GM12878 (cell line): ENCODE data around the gene NMT1. TPM values are rescaled to one million over a fixed set of nuclear protein-coding genes. Genes with fewer than 3 reads are reported as not detected.
A peak's percentile ranks its signal among the peaks of the same experiment; 100 is the strongest.

Experiments used
- CHD4 ChIP-seq: fragments of 200-600 bp; sonication (generic); IDR thresholded peaks from 2 replicates; pipeline ENCODE4 v1.6.1; 2016; ENCODE audit warnings: mild to moderate bottlenecking
- IKZF2 ChIP-seq, 2 experiments: fragments of 450-650 bp; IDR thresholded peaks; 2 replicates each; pipeline ENCODE4 v1.6.1; 2017; ENCODE audit warnings: mild to moderate bottlenecking in 2 of 2, moderate library complexity in 2 of 2
- KDM1A ChIP-seq: fragments of 200-600 bp; sonication (generic); IDR thresholded peaks from 2 replicates; pipeline ENCODE4 v1.6.1; 2016; ENCODE audit warnings: borderline replicate concordance
- LARP7 ChIP-seq: fragments of 450-650 bp; IDR thresholded peaks from 2 replicates; pipeline ENCODE4 v1.6.1; 2017; ENCODE audit warnings: mild to moderate bottlenecking
- MEF2A ChIP-seq: IDR thresholded peaks from 2 replicates; pipeline ENCODE4 v1.6.1; 2011; ENCODE audit warnings: low read depth, mild to moderate bottlenecking, low read length, moderate library complexity; ENCODE audit not compliant: insufficient read depth
- MYC ChIP-seq: IDR thresholded peaks from 2 replicates; pipeline ENCODE4 v1.6.1; 2011; ENCODE audit warnings: mild to moderate bottlenecking, low read length, moderate library complexity, inconsistent platforms; ENCODE audit not compliant: insufficient read depth, insufficient replicate concordance, insufficient read length, severe bottlenecking
- NR2C1 ChIP-seq: fragments of 450-650 bp; IDR thresholded peaks from 2 replicates; pipeline ENCODE4 v1.6.1; 2017; ENCODE audit warnings: antibody characterized with exemption, mild to moderate bottlenecking, moderate library complexity
- RFX5 ChIP-seq: IDR thresholded peaks from 2 replicates; pipeline ENCODE4 v1.6.1; 2011; ENCODE audit warnings: low read depth, low read length, improper control_type of control experiment
- SIX5 ChIP-seq: IDR thresholded peaks from 2 replicates; pipeline ENCODE4 v1.6.1; 2011; ENCODE audit warnings: mild to moderate bottlenecking, low read depth, low read length, moderate library complexity; ENCODE audit not compliant: severe bottlenecking
- TARDBP ChIP-seq: IDR thresholded peaks from 2 replicates; pipeline ENCODE4 v1.6.1; 2016; ENCODE audit warnings: borderline replicate concordance
- ZNF384 ChIP-seq: IDR thresholded peaks from 2 replicates; pipeline ENCODE4 v1.6.1; 2012; ENCODE audit warnings: low read depth, mild to moderate bottlenecking, low read length, improper control_type of control experiment, borderline replicate concordance
- polyA plus RNA-seq, 11 experiments: library from polyadenylated mRNA; depleted of rRNA in 4 of 11; unstranded in 6 of 11; stranded (reverse) in 5 of 11; fragments of >200 nt; fragmentation: Nextera tagmentation in 4 of 11; fragmentation: Illumina TruSeq in 1 of 11; extraction: Ambion mirVana in 4 of 11; extraction: Trizol in 1 of 11; gene quantifications; 1 replicate in 1 of 11; 2 replicates in 10 of 11; pipeline versions ENCODE4 v1.2.1 to v1.2.3, GENCODE V29; 2011 to 2016; ENCODE audit warnings: inconsistent platforms in 2 of 11, missing spikeins in 2 of 11, low read depth in 1 of 11
- total RNA-seq, 4 experiments: library from RNA; depleted of rRNA in 3 of 4; stranded (reverse); fragments of >200 nt in 3 of 4; fragmentation: Illumina TruSeq in 1 of 4; extraction: Trizol in 1 of 4; gene quantifications; 2 replicates each; pipeline versions ENCODE4 v1.2.1 to v1.2.3, GENCODE V29; 2013 to 2021
- TF ChIP-seq, protein P1 (sequence below): IDR thresholded peaks from 2 replicates; pipeline ENCODE4 v1.6.1; 2012; ENCODE audit warnings: low read length, inconsistent platforms
- TF ChIP-seq, protein P2 (sequence below): IDR thresholded peaks from 2 replicates; pipeline ENCODE4 v1.6.1; 2012; ENCODE audit warnings: low read depth, low read length, improper control_type of control experiment
- TF ChIP-seq, protein P3 (sequence below), 3 experiments: IDR thresholded peaks in 2 of 3; conservative IDR thresholded peaks in 1 of 3; 2 replicates each; pipeline ENCODE4 v1.5.1; 2011; ENCODE audit warnings: low read depth in 3 of 3, low read length in 3 of 3, mild to moderate bottlenecking in 3 of 3, control low read depth in 2 of 3, moderate library complexity in 2 of 3, inconsistent platforms in 1 of 3, mixed read lengths in 1 of 3; ENCODE audit not compliant: control insufficient read depth in 2 of 3, insufficient read depth in 1 of 3; ENCODE audit errors: extremely low read depth in 1 of 3
- TF ChIP-seq, protein P4 (sequence below): fragments of 450-650 bp; formaldehyde crosslinking; IDR thresholded peaks from 2 replicates; pipeline ENCODE4 v1.5.0; 2022; ENCODE audit warnings: mild to moderate bottlenecking, missing genetic modification characterization
- TF ChIP-seq, protein P5 (sequence below): IDR thresholded peaks from 2 replicates; pipeline ENCODE4 v1.6.1; 2012; ENCODE audit warnings: improper control_type of control experiment, low read depth, low read length; ENCODE audit not compliant: insufficient replicate concordance

The NMT1 gene
- total and polyA plus RNA-seq, 10 of the 15 experiments (the other 5 are each of a cell fraction or from before 2014, with no cell fraction given): 96.7 to 395 (median 222) TPM

DNA sequence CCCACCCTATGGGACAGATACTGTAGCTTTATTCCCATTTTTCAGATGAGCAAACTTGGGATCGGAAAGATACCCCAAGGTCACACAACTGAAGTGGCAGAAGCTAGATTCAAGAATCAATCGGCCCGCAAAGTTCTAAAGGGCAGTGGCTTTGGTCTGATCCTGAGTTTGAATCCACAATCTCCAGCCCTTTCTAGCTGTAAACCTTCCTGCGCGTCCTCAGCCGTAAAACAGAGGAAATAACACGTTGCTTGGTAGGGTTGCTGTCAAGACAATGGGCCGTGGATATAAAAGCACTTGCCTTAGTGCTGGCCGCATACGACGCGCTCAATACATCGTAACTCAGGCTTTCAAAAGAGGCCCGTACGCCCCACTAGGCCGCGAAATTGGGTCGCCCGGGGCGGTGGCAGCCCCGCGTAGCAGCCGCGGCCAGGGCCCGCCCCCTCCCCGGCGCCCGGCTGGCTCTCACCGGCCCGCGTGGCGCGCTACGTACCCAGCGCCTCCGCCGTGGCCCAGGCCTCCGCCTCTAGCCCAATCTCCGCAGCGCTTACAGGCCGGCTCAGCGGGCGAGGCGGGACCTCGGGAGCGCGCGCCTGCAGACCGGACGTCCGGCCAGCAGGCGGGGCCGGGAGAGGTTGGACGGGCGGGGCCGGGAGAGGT lies 9.9 kb upstream of the NMT1 start, which contains the start of gene DCAKD (continued):
- TF ChIP-seq, protein P1, sequence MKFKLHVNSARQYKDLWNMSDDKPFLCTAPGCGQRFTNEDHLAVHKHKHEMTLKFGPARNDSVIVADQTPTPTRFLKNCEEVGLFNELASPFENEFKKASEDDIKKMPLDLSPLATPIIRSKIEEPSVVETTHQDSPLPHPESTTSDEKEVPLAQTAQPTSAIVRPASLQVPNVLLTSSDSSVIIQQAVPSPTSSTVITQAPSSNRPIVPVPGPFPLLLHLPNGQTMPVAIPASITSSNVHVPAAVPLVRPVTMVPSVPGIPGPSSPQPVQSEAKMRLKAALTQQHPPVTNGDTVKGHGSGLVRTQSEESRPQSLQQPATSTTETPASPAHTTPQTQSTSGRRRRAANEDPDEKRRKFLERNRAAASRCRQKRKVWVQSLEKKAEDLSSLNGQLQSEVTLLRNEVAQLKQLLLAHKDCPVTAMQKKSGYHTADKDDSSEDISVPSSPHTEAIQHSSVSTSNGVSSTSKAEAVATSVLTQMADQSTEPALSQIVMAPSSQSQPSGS: 0 out of 2 replicates have a peak, but pooled peaks have one; percentile 6
- TF ChIP-seq MYC: no peak
- peak; percentile 36; the same call in 1 of the 2 replicates for TF ChIP-seq NR2C1
- TF ChIP-seq ZNF384: no peak
- TF ChIP-seq CHD4: no peak
- peak; percentile 90 for TF ChIP-seq LARP7
- TF ChIP-seq, protein P2, sequence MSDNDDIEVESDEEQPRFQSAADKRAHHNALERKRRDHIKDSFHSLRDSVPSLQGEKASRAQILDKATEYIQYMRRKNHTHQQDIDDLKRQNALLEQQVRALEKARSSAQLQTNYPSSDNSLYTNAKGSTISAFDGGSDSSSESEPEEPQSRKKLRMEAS: peak; percentile 49; the same call in 1 of the 2 replicates
- TF ChIP-seq IKZF2 (IDR thresholded peaks at IDR 0.05): 0 out of 4 replicates have a peak, but pooled peaks of 1 of the 2 experiments have one; percentile 15
- TF ChIP-seq SIX5: no peak
- TF ChIP-seq TARDBP: no peak
- TF ChIP-seq, protein P3, sequence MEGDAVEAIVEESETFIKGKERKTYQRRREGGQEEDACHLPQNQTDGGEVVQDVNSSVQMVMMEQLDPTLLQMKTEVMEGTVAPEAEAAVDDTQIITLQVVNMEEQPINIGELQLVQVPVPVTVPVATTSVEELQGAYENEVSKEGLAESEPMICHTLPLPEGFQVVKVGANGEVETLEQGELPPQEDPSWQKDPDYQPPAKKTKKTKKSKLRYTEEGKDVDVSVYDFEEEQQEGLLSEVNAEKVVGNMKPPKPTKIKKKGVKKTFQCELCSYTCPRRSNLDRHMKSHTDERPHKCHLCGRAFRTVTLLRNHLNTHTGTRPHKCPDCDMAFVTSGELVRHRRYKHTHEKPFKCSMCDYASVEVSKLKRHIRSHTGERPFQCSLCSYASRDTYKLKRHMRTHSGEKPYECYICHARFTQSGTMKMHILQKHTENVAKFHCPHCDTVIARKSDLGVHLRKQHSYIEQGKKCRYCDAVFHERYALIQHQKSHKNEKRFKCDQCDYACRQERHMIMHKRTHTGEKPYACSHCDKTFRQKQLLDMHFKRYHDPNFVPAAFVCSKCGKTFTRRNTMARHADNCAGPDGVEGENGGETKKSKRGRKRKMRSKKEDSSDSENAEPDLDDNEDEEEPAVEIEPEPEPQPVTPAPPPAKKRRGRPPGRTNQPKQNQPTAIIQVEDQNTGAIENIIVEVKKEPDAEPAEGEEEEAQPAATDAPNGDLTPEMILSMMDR (IDR thresholded peaks at IDR 0.05 in 2 of 3, conservative IDR thresholded peaks at IDR 0.05 in 1 of 3; ENCODE audit: control insufficient read depth in 2 of 3, extremely low read depth in 1 of 3, insufficient read depth in 1 of 3, low read depth in 3 of 3, low read length in 3 of 3): no peak
- no peak for TF ChIP-seq RFX5
- TF ChIP-seq MEF2A: no peak
- TF ChIP-seq, protein P4, sequence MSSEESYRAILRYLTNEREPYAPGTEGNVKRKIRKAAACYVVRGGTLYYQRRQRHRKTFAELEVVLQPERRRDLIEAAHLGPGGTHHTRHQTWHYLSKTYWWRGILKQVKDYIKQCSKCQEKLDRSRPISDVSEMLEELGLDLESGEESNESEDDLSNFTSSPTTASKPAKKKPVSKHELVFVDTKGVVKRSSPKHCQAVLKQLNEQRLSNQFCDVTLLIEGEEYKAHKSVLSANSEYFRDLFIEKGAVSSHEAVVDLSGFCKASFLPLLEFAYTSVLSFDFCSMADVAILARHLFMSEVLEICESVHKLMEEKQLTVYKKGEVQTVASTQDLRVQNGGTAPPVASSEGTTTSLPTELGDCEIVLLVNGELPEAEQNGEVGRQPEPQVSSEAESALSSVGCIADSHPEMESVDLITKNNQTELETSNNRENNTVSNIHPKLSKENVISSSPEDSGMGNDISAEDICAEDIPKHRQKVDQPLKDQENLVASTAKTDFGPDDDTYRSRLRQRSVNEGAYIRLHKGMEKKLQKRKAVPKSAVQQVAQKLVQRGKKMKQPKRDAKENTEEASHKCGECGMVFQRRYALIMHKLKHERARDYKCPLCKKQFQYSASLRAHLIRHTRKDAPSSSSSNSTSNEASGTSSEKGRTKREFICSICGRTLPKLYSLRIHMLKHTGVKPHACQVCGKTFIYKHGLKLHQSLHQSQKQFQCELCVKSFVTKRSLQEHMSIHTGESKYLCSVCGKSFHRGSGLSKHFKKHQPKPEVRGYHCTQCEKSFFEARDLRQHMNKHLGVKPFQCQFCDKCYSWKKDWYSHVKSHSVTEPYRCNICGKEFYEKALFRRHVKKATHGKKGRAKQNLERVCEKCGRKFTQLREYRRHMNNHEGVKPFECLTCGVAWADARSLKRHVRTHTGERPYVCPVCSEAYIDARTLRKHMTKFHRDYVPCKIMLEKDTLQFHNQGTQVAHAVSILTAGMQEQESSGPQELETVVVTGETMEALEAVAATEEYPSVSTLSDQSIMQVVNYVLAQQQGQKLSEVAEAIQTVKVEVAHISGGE (CRISPR knock-in tag): no peak
- TF ChIP-seq, protein P5, sequence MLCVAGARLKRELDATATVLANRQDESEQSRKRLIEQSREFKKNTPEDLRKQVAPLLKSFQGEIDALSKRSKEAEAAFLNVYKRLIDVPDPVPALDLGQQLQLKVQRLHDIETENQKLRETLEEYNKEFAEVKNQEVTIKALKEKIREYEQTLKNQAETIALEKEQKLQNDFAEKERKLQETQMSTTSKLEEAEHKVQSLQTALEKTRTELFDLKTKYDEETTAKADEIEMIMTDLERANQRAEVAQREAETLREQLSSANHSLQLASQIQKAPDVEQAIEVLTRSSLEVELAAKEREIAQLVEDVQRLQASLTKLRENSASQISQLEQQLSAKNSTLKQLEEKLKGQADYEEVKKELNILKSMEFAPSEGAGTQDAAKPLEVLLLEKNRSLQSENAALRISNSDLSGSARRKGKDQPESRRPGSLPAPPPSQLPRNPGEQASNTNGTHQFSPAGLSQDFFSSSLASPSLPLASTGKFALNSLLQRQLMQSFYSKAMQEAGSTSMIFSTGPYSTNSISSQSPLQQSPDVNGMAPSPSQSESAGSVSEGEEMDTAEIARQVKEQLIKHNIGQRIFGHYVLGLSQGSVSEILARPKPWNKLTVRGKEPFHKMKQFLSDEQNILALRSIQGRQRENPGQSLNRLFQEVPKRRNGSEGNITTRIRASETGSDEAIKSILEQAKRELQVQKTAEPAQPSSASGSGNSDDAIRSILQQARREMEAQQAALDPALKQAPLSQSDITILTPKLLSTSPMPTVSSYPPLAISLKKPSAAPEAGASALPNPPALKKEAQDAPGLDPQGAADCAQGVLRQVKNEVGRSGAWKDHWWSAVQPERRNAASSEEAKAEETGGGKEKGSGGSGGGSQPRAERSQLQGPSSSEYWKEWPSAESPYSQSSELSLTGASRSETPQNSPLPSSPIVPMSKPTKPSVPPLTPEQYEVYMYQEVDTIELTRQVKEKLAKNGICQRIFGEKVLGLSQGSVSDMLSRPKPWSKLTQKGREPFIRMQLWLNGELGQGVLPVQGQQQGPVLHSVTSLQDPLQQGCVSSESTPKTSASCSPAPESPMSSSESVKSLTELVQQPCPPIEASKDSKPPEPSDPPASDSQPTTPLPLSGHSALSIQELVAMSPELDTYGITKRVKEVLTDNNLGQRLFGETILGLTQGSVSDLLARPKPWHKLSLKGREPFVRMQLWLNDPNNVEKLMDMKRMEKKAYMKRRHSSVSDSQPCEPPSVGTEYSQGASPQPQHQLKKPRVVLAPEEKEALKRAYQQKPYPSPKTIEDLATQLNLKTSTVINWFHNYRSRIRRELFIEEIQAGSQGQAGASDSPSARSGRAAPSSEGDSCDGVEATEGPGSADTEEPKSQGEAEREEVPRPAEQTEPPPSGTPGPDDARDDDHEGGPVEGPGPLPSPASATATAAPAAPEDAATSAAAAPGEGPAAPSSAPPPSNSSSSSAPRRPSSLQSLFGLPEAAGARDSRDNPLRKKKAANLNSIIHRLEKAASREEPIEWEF: no peak
- no peak for TF ChIP-seq KDM1A
